Measurements from ENCODE around the gene THOC5.
"Not testable (repeated sequence)": the region's sequence is repeated elsewhere in the genome, so short reads cannot be mapped to it uniquely, and the experiment has no call there.

Gene THOC5

DNA sequence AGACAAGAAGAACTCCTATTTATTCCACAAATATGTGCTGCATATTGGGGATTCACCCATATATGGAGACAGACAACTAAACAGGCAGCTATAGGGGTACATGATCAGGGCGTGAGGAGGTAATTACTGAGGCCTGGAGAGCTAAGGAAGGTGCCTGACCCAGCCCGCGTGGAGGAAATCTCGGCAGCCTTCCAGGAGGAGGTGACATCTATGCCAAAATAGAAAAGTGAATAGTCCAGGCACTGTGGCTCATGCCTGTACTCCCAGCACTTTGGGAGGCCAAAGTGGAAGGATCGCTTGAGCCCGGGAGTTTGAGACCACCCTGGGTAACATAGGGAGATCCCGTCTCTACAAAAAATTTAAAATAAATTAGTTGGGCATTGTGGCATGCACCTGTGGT is 13.8 kb upstream of the THOC5 start:
- in situ Hi-C loops (cut with HindIII; ENCODE audit: low pct_ligation_motif_present, low pct_unique_long_range_greater_than_20kb, low sequenced_read_pairs): no loop called here
- no peak for DNase-seq

DNA sequence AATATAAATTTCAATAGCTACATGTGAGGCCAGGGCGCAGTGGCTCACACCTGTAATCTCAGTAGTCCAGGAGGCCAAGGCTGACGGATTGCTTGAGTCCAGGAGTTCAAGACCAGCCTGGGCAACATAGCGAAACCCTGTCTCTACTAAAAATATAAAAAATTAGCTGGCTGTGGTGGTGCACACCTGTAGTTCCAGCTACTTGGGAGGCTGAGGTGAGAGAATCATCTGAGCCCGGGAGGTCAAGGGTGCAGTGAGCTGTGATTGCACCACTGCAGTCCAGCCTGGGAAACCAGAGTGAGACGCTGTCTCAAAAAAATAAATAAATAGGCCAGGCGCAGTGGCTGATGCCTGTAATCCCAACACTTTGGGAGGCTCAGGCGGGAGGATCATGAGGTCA is 13.0 kb upstream of the THOC5 start:
- DNase-seq; in situ Hi-C loops (cut with HindIII; ENCODE audit: low pct_ligation_motif_present, low pct_unique_long_range_greater_than_20kb, low sequenced_read_pairs): not testable (repeated sequence)

DNA sequence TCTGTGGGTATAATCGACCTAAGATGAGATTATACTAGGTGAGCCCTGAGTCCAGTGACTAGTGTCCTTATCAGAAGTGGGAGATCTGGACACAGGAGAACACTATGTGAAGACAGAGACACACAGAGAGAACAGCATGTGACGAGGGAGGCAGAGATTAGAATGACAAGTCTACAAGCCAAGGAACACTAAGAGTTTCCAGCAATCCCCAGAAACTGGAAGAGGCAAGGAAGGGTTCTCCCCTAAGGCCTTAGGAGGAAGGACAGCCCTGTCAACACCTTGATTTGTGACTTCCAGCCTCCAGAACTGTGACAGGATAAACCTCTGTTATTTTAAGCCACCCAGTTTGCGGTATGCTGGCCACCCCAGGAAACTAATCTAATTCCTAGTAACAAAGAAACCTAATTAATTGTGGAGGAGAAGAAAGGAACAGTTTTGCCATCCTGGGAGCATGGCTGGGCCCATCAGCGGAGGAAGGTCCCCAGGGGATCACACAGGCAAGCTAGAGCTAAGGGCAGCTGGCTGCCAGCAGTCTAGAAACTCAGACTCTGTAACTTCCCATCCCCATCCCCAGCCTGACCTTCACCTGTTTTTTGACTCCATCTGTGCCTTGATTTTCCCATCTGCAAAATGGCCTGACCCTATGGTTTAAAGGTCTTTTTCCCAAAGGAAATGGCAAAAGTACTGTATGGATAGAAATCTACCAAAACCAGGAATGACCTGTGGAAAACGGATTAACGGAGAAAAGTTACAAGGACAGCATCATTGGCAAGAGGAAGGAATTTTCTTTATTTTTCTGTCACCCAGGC is 10.3 kb upstream of the THOC5 start:
- in situ Hi-C loops (cut with HindIII; ENCODE audit: low pct_ligation_motif_present, low pct_unique_long_range_greater_than_20kb, low sequenced_read_pairs): no loop called here
- DNase-seq: no peak

DNA sequence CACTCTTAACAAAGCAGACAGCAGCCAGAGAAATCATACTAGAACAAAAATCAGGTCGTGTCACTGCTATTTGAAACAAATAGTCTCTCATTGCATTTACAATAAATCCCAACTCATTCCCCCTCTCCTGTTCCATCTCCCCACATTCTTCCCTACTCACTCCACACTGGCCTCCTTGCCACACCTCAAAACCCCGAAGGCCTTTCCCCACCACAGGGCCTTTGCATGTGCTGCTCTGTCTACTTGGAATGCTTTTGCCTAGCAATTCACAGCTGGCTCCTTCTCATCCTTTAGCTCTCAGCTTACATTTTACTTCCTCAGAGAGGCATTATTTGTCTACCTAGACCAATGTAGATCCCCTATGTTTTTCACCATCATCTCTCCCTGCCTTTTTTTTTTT is 6.3 kb upstream of the THOC5 start:
- in situ Hi-C loops (cut with HindIII; ENCODE audit: low pct_ligation_motif_present, low pct_unique_long_range_greater_than_20kb, low sequenced_read_pairs): no loop called here
- DNase-seq: no peak

DNA sequence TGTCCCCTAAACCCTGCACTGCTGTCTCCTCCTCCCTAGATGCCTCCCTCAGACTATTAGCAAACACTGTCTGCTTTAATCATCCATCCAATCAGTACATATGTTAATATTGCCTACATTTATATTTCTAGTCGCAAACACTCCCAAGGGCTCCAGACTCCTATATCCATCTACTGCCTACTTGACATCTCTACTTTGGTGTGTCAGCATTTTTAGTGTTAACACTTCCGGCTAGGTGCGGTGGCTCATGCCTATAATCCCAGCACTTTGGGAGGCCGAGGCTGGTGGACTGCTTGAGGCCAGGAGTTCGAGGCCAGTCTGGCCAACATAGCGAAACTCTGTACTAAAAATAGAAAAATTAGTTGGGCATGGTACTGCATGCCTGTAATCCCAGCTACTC is 5.5 kb upstream of the THOC5 start:
- in situ Hi-C loops (cut with HindIII; ENCODE audit: low pct_ligation_motif_present, low pct_unique_long_range_greater_than_20kb, low sequenced_read_pairs): no loop called here

DNA sequence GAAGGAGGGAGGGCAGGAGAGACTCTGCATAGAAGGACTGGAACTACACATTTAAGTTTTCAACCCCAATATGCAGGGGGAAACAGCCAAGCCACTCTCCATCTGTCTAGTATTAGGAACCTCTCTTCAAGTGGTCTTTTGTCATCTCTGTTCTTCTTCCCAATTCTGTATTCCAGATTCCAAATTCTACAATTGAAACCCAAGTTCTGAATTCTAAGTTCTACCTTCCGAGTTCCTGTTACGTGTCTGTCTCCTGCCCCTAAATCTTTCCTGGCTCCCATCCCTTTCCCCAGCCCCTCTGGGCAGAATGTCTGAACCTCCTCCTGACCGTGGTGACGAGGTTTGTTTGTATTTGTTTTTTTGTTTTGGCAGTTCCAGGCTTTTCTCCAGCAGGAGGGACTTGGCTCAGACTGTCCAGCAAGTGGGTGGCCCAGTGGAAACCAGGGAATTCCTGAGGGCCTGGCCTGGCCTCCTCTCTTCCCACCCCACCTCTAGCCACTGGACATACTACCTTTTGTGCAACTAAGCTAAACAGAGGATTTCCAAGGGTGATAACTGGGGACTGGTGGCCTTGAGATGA is 1.6 kb upstream of the THOC5 start:
- in situ Hi-C loops (cut with HindIII; ENCODE audit: low pct_ligation_motif_present, low pct_unique_long_range_greater_than_20kb, low sequenced_read_pairs): no loop called here
- DNase-seq: no peak

More for the DNA sequence above, 5.5 kb upstream of the THOC5 start:
- DNase-seq: no peak

DNA sequence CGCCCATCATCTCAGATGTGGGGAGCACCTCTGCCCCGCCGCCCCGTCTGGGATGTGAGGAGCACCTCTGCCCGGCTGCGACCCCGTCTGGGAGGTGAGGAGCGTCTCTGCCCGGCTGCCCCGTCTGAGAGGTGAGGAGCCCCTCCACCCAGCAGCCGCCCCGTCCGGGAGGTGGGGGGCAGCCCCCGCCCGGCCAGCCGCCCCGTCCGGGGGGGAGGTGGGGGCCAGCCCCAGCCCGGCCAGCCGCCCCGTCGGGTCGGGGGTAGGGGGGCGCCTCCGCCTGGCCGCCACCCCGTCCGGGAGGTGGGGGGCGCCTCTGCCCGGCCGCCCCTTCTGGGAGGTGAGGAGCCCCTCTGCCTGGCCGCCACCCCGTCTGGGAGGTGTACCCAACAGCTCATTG is 1.2 kb downstream of the THOC5 start:
- DNase-seq; in situ Hi-C loops (cut with HindIII; ENCODE audit: low pct_ligation_motif_present, low pct_unique_long_range_greater_than_20kb, low sequenced_read_pairs): not testable (repeated sequence)

DNA sequence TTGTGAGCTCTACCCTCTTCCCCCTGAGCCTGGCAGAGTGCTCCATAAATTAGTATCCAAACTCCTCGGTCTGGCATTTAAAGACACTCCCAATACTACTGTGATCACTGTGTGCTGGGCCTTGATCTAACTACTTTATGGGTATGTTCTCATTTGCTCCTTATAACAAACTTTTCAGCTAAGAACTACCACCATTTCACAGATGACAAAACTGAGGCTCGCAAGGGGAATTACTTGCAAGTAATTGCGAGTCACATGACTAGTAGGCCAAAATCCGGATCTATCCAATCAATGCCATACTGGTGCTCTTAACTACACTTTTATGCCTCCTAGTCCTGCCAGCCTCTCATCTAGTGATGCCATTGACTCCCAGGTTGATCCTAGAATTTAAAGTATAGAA is 3.6 kb downstream of the THOC5 start:
- no peak for DNase-seq
- in situ Hi-C loops (cut with HindIII; ENCODE audit: low pct_ligation_motif_present, low pct_unique_long_range_greater_than_20kb, low sequenced_read_pairs): no loop called here

DNA sequence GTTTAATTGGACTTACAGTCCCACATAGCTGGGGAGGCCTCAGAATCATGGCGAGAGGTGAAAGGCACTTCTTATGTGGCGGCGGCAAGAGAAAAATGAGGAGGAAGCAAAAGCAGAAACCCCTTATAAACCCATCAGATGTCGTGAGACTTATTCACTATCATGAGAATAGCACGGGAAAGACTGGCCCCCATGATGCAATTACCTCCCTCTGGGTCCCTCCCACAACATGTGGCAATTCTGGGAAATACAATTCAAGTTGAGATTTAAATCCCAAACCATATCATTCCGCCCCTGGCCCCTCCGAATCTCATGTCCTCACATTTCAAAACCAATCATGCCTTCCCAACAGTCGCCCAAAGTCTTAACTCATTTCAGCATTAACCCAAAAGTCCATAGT is 8.5 kb downstream of the THOC5 start:
- DNase-seq; in situ Hi-C loops (cut with HindIII; ENCODE audit: low pct_ligation_motif_present, low pct_unique_long_range_greater_than_20kb, low sequenced_read_pairs): not testable (repeated sequence)

DNA sequence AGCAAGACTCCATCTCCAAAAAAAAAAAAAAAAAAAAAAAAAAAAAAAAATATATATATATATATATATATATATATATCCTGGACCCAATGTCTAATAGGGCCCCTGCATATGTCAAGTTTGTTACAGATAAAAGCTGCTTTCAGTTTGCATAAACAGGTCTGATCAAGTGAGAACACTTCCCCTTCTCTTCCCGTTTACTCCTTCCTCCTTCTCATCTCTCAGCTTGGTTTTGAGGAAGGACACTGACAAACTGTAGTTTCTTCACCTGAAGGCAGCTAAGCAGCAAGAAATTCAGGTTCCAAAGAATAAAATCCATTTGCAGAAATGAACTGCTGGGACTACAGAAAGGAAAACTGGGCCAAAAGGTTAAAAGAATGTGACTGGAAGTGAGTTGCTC is 11.7 kb downstream of the THOC5 start:
- DNase-seq: no peak
- in situ Hi-C loops (cut with HindIII; ENCODE audit: low pct_ligation_motif_present, low pct_unique_long_range_greater_than_20kb, low sequenced_read_pairs): no loop called here

DNA sequence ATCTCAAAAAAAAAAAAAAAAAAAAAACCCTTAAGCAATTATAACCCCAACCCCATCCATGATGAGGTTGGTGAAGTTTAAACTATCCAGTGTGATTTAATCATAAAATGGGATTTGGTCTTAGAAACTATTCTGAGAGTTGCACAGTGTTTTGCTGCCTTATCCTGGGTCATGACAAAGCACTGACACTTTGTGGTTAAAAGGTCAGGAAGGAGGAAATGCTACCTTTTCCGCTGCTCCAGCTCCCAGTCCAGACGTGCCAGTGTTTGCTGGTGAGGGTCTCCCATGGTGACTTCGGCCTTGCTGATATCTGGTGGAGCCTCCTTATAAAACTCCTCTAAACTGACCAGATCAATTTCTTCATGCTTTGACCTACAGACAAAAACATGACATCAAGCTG is 14.5 kb downstream of the THOC5 start:
- DNase-seq: no peak
- in situ Hi-C loops (cut with HindIII; ENCODE audit: low pct_ligation_motif_present, low pct_unique_long_range_greater_than_20kb, low sequenced_read_pairs): no loop called here

DNA sequence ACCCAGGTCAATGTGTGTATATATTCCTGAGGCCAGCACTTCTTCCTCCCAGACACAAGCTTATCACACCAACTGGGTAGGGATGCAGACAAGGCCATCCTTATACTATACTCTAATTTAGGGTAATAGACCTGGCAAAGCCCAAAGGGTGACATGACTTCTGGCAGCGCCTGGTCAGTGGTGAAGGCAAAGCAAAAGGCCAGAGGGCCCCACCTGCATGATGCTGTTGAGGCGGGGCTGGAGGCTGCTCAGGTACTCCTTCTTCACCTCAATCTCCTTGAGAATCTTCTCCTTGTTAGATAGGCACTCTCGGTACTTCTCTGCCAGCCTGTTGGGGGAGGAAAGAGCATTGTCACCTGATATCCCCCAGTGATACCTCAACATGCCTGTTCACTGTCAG is 17.1 kb downstream of the THOC5 start:
- DNase-seq: no peak
- in situ Hi-C loops (cut with HindIII; ENCODE audit: low pct_ligation_motif_present, low pct_unique_long_range_greater_than_20kb, low sequenced_read_pairs): no loop called here

DNA sequence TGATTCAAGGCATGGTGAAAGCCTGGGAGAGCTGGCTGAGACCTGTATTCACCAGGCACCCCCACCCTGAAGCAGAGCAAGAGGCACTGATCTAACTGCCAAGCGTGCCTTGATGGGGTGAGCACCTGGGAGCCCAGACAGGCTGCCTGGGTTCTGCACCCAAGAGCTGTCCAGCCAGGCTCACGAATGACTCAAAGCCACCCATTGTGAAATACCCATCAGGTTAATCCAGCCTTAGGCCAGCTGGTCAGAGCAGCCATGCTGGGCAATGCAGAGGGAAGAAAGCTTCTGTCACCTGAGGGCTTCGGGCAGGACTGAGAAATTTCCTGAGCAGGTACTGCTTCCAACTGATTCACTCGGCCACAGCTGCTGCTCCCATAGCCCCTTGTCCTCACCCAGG is 22.1 kb downstream of the THOC5 start:
- in situ Hi-C loops (cut with HindIII; ENCODE audit: low pct_ligation_motif_present, low pct_unique_long_range_greater_than_20kb, low sequenced_read_pairs): no loop called here
- no peak for DNase-seq

DNA sequence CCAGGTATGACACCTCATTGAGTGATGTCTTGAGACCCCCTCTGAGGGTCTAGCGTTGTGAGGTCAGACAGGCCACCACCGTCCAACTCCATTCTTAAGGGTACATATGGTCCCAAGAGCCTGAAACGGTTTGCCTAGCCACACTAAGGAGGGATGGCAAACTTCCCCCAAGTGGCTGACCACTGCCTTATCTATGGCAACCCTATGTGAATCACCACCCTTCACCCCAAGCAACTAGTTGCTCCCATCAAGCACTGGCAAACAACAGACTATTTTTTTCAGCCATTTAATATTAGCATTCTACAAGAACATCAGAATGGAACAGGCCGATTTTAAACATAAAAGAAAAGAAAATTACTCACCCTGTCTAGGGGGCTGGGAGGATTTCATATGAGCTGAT is 22.8 kb downstream of the THOC5 start:
- DNase-seq: no peak
- in situ Hi-C loops (cut with HindIII; ENCODE audit: low pct_ligation_motif_present, low pct_unique_long_range_greater_than_20kb, low sequenced_read_pairs): no loop called here

DNA sequence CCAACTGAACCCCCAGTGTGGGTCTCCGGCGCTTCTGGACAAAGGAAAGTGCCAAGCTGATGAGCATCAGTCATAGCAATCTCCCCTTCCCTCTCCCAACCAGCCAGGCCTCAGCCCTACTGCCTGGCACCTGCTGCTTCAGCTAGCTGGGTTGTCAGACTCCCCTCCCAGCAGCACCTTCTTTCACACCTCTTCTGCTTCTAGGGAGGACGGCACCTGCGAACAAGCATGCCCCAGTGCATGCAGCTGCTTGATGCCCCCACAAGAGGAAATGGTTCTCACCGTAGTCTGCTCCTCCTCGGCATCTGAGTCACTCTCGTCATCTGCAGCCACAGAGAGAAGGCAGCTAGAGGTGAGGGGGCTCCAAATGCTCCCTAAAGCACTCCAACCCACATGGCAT is 25.4 kb downstream of the THOC5 start:
- in situ Hi-C loops (cut with HindIII; ENCODE audit: low pct_ligation_motif_present, low pct_unique_long_range_greater_than_20kb, low sequenced_read_pairs): no loop called here

DNA sequence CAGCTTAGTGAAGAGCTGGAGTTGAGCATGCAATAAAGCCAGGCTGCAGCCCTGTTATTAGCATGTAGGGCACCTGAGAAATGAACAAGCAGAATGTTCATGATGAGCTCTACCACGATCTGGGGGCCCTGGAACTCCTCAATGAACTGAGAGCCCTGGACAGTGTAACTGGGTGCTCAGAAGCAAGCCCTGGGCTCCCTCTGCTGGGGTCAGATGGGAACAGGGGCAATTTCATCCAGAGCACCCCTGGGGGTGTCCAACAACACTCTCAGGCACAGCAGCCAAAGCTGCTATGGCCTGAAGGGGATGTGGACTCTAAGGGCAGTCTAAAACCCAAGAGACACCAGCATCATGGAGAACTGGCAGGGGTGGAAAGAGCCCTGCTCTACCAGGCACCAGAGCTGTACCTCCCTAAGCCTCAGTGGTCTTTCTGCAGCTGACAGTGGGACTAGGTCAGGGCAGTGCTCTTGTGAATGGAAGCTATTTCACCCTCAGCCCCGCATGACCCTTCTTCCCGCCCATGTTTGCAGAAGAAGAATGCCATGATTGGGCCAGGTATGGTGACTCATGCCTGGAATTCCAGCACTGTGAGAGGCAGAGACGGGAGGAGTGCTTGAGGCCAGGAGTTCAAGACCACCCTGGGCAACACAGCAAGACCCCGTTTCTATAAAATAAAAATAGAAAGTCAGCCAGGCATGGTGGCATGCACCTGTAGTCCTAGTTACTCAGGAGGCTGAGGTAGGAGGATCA is 28.9 kb downstream of the THOC5 start:
- DNase-seq: peak; percentile 28
- in situ Hi-C loops (cut with HindIII; ENCODE audit: low pct_ligation_motif_present, low pct_unique_long_range_greater_than_20kb, low sequenced_read_pairs): no loop called here

More for the DNA sequence above, 25.4 kb downstream of the THOC5 start:
- DNase-seq: no peak

DNA sequence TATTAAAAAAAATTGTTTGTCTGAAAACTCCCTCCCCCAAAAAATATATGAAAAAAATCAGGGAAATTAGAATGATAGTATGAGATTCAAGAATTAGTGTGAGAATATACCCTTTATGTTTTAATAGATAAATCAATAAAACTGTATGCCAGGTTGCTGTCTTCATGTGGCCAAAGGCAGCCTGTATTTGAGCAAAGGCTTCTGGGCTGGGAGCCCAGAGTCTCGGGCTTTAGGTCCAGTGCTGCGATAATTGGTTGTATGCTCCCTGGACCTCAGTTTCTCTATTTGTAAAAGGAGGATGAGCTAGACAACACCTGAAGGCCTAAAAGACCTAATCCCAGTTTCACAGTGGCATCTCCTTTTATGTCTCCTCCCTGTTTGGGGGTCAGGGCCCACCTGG is 29.8 kb downstream of the THOC5 start:
- in situ Hi-C loops (cut with HindIII; ENCODE audit: low pct_ligation_motif_present, low pct_unique_long_range_greater_than_20kb, low sequenced_read_pairs): no loop called here
- DNase-seq: no peak

DNA sequence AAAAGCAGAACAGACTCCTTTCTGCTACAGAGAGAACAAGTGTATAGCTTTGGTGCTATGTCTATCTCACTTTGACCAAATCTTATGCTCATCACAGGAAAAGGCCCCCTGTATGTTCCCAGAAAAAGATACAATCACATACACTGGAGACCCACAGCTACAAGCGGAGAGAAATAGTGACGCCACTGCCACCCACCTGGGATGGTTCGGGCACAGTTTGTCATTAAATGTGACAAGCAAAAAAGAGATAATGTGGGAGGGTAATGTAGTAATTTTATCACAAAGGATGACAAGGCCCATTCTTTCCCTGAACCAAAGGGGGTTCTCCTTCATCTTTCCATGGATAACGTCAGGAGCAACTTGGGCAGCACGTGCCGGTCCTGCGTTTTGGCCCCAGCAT is 32.0 kb downstream of the THOC5 start:
- no peak for DNase-seq
- in situ Hi-C loops (cut with HindIII; ENCODE audit: low pct_ligation_motif_present, low pct_unique_long_range_greater_than_20kb, low sequenced_read_pairs): no loop called here

DNA sequence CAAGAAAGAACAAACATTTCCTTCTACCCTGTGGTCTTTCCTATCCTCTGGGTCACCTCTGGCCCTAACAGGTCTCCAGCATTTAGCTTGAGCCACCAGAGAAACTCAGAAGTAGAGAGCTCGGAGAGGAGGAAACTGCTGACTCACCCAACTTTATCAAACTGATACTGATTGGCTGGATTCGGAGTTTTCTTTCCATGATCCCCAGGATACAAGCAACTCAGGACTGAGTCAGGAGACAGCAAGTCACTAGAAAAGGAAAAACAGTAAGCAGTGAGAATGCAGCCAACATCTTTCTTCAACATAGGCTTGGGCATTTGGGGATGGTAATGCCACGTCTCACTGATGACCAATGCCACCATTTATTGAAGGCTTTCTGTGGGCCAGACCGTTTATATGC is 32.7 kb downstream of the THOC5 start:
- DNase-seq: no peak
- in situ Hi-C loops (cut with HindIII; ENCODE audit: low pct_ligation_motif_present, low pct_unique_long_range_greater_than_20kb, low sequenced_read_pairs): no loop called here

DNA sequence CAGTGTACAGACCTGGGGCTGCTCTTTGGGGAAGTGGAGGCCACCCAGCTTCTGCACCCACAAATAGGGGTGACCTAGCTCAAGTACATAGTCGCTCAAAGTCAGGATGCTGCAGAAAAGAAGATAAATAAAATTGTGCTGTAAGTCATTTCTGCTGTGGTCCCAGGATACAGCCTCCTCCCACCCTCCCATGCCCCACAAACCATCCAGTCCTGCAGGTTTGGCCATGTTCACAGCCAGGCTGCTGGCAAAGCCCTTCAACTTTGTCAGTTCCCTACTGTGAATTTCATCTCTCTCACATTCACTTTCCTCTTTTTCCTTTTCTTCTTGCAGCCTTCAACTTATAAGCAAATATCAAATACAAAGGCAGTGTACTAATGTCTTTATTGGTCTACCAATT is 33.6 kb downstream of the THOC5 start:
- DNase-seq: no peak
- in situ Hi-C loops (cut with HindIII; ENCODE audit: low pct_ligation_motif_present, low pct_unique_long_range_greater_than_20kb, low sequenced_read_pairs): no loop called here
